DOHH2 (cell line): ENCODE measurements around the gene SPOCK1.

ENCODE experiments used
- EZH2phosphoT487 ChIP-seq: fragments of 200-600 bp; sonication (generic); IDR thresholded peaks from 2 replicates; pipeline ENCODE4 v1.6.1; 2017; ENCODE audit warnings: borderline replicate concordance, mild to moderate bottlenecking, antibody characterized with exemption, low read length, moderate library complexity, mixed read lengths
- TF ChIP-seq, protein P1 (sequence below): fragments of 200-600 bp; sonication (generic); IDR thresholded peaks from one replicate; pipeline ENCODE4 v1.5.1; 2014; ENCODE audit warnings: antibody characterized with exemption, mild to moderate bottlenecking, low read depth, low read length; ENCODE audit not compliant: poor library complexity, severe bottlenecking

DNA sequence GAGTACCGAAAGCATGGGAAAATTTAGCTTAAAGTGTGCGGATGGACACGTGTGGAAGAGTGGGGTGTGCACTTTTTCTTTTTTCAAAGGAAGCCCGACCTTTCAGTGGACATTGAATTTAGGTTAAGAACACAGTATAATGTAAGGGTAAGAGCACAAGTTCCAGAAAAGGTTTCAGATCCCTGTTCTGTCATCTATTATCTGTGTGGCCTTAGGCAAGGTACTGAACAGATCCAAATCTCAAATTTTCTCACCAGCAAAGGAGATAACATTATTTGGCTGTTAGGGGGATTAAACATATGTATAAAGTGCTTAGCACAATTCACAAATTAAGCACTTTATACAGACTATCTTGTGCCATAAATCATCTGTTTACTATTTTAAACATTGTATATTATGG lies 441.0 kb downstream of the SPOCK1 start:
- TF ChIP-seq, protein P1, sequence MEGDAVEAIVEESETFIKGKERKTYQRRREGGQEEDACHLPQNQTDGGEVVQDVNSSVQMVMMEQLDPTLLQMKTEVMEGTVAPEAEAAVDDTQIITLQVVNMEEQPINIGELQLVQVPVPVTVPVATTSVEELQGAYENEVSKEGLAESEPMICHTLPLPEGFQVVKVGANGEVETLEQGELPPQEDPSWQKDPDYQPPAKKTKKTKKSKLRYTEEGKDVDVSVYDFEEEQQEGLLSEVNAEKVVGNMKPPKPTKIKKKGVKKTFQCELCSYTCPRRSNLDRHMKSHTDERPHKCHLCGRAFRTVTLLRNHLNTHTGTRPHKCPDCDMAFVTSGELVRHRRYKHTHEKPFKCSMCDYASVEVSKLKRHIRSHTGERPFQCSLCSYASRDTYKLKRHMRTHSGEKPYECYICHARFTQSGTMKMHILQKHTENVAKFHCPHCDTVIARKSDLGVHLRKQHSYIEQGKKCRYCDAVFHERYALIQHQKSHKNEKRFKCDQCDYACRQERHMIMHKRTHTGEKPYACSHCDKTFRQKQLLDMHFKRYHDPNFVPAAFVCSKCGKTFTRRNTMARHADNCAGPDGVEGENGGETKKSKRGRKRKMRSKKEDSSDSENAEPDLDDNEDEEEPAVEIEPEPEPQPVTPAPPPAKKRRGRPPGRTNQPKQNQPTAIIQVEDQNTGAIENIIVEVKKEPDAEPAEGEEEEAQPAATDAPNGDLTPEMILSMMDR: no peak
- TF ChIP-seq EZH2phosphoT487: no peak
